Measurements from ENCODE around the gene EFCAB12.
"Not testable (repeated sequence)": the region's sequence is repeated elsewhere in the genome, so short reads cannot be mapped to it uniquely, and the experiment has no call there.

Gene EFCAB12

DNA sequence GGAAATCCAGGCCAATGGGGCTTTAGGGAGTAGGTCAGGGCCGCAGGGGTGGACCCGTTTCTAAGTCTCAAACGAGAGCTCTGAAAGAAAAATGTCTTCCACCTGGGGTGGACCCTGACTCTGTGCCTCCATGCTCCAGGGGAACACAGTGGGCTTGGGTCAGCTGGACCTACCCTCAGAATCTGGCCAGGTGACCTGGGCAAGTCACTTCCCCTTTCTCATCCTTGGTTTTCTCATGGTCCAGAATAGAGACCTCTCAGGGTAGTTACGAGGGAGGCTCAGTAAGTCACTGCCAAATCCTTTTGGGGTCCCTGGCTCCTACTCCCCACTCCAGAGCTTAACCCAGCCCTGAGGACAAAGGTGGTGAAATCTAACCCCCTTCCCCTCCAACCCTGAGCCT is 25.8 kb downstream of the EFCAB12 start:
- TF ChIP-seq, protein P1, sequence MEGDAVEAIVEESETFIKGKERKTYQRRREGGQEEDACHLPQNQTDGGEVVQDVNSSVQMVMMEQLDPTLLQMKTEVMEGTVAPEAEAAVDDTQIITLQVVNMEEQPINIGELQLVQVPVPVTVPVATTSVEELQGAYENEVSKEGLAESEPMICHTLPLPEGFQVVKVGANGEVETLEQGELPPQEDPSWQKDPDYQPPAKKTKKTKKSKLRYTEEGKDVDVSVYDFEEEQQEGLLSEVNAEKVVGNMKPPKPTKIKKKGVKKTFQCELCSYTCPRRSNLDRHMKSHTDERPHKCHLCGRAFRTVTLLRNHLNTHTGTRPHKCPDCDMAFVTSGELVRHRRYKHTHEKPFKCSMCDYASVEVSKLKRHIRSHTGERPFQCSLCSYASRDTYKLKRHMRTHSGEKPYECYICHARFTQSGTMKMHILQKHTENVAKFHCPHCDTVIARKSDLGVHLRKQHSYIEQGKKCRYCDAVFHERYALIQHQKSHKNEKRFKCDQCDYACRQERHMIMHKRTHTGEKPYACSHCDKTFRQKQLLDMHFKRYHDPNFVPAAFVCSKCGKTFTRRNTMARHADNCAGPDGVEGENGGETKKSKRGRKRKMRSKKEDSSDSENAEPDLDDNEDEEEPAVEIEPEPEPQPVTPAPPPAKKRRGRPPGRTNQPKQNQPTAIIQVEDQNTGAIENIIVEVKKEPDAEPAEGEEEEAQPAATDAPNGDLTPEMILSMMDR (IDR thresholded peaks at IDR 0.05; ENCODE audit: borderline replicate concordance, control extremely low read depth, extremely low read depth, insufficient read depth, missing control alignments) = no peak
- in situ Hi-C loops (cut with MboI; ENCODE audit: low sequenced_read_pairs, unreplicated experiment) = no loop called here
- DNase-seq (ENCODE audit: low spot score) = no peak

DNA sequence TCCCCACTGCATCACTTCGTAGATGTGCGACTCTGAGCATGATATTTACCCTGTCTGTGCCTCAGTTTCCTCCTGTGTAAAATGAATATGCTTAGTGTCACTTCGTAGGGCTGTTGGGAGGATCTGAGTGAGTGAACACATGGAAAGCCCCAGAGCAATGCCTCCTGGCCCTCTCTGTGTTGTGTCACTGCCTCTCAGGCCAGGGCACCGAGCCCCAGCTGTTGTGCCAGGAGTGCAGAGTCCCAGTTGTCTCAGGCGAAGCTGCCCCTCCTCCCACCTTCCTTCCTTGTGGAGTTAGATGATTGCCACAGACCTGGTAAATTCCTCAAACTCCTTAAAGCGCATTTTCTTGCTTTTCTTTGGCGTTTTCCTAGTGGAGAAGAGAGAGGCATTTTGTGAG is 26.2 kb downstream of the EFCAB12 start:
- TF ChIP-seq, protein P1 (IDR thresholded peaks at IDR 0.05; ENCODE audit: borderline replicate concordance, control extremely low read depth, extremely low read depth, insufficient read depth, missing control alignments) = no peak
- no peak for DNase-seq (ENCODE audit: low spot score)
- in situ Hi-C loops (cut with MboI; ENCODE audit: low sequenced_read_pairs, unreplicated experiment) = no loop called here

DNA sequence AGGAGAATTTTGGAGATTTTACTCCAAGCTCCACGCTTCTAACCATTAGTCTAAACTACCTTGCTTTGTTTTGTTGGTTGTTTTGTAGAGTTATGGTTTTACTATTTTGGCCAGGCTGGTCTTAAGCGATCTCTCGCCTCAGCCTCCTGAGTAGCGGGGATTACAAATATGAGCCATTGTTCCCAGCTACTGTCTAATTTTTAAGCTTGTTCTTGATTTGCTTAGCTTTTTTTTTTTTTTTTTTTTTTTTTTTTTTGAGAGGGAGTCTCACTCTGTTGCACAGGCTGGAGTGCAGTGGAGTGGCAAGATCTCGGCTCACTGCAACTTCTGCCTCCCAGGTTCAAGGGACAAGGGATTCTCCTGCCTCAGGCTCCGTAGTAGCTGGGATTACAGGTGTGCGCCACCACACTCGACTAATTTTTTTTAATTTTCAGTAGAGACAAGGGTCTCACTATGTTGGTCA is 28.5 kb downstream of the EFCAB12 start:
- TF ChIP-seq, protein P1 (IDR thresholded peaks at IDR 0.05; ENCODE audit: borderline replicate concordance, control extremely low read depth, extremely low read depth, insufficient read depth, missing control alignments) = no peak
- DNase-seq (ENCODE audit: low spot score) = no peak
- in situ Hi-C loops (cut with MboI; ENCODE audit: low sequenced_read_pairs, unreplicated experiment) = no loop called here

DNA sequence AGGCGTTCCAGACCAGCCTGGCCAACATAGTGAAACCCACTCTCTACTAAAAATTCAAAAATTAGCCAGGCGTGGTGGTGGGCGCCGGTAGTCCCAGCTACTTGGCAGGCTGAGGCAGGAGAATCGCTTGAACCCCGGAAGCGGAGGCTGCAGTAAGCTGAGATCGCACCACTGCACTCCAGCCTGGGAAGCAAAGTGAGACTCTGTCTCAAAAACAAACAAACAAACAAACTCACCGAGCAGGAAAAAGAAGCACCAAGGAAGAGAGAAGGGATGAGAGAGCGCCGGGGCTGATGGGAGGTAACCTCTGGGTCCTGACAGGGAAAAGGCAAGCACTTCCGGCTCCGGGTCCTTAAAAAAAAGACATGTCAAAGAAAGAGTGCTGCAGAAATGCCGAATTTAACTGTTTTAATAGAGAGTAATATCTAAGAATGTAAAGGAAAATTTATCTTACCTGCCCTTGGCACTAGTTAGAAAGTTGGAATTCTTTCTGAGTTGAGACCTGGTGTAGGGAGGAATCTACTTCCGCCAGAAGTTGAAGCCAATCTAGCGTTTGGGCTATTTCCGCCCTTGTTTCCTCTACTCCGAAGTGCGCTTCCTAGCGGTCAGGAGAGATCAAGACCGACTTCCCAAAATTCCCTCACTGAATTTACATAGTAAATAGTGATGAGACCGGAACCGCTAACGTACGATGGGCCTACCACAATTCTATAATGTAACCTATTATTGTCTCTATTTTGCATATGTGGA is 29.1 kb downstream of the EFCAB12 start:
- TF ChIP-seq, protein P1 (IDR thresholded peaks at IDR 0.05; ENCODE audit: borderline replicate concordance, control extremely low read depth, extremely low read depth, insufficient read depth, missing control alignments) = peak; percentile 79
- DNase-seq (ENCODE audit: low spot score) = peak; percentile 86
- in situ Hi-C loops (cut with MboI; ENCODE audit: low sequenced_read_pairs, unreplicated experiment) = no loop called here

DNA sequence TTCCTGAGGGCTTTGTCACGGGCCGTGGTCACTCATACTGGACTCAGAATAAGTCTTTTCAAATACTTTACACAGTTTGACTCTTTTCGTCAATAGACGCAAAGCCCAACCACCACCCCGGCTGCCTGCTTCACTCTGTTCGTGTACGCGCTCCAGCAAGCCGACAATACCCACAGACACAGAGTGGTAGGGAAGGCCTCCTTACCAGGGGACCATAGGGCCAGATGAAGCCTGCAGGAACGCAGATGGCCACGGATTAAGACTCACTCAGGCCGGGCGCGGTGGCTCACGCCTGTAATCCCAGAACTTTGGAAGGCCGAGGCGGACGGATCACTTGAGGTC is 29.7 kb downstream of the EFCAB12 start:
- DNase-seq (ENCODE audit: low spot score) = no peak
- TF ChIP-seq, protein P1 (IDR thresholded peaks at IDR 0.05; ENCODE audit: borderline replicate concordance, control extremely low read depth, extremely low read depth, insufficient read depth, missing control alignments) = no peak
- in situ Hi-C loops (cut with MboI; ENCODE audit: low sequenced_read_pairs, unreplicated experiment) = no loop called here

DNA sequence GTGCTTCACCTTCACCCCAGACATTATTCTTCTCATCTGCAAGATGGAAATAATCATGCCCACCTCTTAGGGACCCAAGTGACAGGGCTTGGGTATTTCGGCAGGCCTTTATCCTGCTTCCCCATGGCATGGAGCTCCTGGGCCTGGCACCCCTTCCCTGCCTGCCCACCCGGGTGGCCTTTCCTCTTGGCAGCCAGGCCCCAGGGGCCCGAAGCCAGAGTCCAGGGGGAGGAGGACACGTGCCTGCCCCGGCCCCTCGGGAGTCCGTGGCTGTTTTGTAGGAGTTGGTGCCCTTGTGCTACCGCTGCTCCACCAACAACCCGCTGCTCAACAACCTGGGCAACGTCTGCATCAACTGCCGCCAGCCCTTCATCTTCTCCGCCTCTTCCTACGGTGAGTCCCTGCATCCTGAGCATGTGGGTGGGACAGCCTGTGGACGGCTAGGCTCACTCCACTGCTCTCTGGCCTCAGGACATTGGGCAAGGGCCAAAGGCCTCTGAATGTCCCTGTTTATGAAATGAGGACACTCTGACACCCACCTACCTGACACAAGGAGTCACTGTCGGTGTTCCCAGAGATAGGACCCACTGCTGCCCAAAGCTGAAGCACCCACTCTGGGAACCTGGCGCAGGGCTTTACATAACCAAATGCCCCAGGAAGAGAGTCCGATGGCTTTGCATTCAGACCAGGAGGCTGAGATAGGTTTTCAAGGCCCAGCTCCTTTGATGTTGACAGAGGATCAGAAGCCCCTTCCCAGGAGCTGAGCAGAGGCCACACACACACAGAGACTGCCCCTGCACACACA is 34.5 kb downstream of the EFCAB12 start:
- in situ Hi-C loops (cut with MboI; ENCODE audit: low sequenced_read_pairs, unreplicated experiment); DNase-seq (ENCODE audit: low spot score): not testable (repeated sequence)

DNA sequence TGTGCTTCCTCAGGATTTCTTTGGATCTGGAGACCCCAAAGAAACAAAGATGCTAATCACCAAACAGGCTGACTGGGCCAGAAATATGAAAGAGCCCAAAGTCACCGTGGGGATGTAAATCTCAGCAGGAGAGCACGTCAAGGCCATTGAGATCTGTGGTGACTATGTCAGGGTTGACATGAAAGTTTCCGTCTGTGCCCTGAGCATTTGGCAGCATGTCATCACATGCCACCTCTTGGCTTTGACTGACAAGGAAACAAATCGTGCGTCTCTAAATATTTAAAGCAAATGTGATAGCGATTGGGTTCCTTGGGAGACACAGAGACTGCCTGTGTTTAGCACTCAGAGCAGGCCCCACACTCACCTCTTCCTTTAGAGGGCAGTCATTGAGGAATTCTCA is 35.2 kb downstream of the EFCAB12 start:
- DNase-seq (ENCODE audit: low spot score) = no peak
- in situ Hi-C loops (cut with MboI; ENCODE audit: low sequenced_read_pairs, unreplicated experiment) = no loop called here
- TF ChIP-seq, protein P1 (IDR thresholded peaks at IDR 0.05; ENCODE audit: borderline replicate concordance, control extremely low read depth, extremely low read depth, insufficient read depth, missing control alignments) = no peak

DNA sequence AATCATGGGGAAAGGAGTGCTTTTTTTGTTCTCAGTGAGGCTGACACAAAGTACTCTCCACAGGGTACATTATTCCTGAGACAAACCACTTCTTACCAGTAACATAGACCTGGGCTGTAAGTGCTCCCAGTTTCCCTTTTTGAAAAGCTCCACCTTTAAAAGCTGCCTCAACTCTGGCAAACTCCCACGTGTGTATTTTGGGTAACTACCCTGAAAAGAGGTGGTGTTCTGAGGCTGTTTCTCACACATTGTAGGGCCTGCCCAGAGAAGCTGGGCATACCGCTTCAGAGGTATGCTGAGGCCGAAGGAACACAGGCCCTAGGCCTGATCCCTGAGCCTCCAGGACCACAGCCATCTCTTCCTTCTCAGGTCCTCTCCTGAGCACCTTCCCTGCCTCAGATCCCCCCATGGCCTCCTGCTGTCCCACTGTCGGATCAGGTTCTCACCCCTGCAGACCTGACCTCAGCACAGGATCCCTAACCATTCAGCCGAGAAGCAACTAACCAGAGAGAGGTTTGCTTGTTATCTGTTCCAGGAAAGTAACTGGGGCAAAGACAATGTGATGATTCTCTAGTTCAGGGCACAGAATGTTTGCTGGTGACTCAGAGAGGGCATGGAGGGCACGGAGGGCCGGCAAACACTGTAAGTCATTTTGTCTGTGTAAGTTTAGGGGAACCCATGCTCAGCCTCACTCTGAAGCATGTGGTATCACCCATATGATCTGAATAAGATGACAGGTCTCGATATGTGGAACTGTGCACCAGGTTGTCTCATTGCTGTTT is 36.1 kb downstream of the EFCAB12 start:
- DNase-seq (ENCODE audit: low spot score); in situ Hi-C loops (cut with MboI; ENCODE audit: low sequenced_read_pairs, unreplicated experiment): not testable (repeated sequence)

DNA sequence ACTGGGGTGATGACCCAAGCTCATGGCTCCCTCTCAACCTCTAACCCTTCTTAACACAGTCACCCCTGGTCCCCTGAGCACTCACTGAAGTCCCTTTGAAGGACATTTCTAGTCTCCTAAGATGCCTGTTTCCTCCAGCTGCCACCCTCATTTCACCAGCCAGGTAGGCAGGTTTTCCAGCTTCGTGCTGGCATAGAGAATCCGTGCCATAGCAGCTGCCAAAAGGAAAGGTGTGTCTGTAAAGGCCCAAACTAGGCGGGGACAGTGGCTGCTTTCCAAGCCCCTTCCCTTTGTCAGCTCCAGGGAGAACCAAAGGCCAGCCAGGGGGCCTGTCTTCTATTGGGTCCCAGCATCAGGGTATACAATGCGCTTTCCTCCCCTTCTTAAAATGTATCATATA is 36.9 kb downstream of the EFCAB12 start:
- DNase-seq (ENCODE audit: low spot score); in situ Hi-C loops (cut with MboI; ENCODE audit: low sequenced_read_pairs, unreplicated experiment): not testable (repeated sequence)

Data from GM13976 (cell line).